Duodenal mucosa (tissue), 2 donors: ENCODE measurements around the gene ZNF148.

Experiments used
- H3K27ac ChIP-seq: one replicate; pipeline ENCODE4 v1.7.0; 2013; ENCODE audit warnings: low read depth, low read length
- H3K27me3 ChIP-seq, 2 donors: one replicate each; pipeline ENCODE4 v1.7.0; 2013; ENCODE audit warnings: low read length in 2 of 2, control low read depth in 1 of 2; ENCODE audit not compliant: insufficient read depth in 2 of 2, control insufficient read depth in 1 of 2
- H3K36me3 ChIP-seq, 2 donors: one replicate each; pipeline ENCODE4 v1.7.0; 2013; ENCODE audit warnings: low read length in 2 of 2, control low read depth in 1 of 2; ENCODE audit not compliant: insufficient read depth in 2 of 2, control insufficient read depth in 1 of 2
- H3K4me1 ChIP-seq, 2 donors: one replicate each; pipeline ENCODE4 v1.7.0; 2013; ENCODE audit warnings: low read length in 2 of 2, control low read depth in 1 of 2; ENCODE audit not compliant: insufficient read depth in 2 of 2, control insufficient read depth in 1 of 2
- H3K4me3 ChIP-seq, 2 donors: one replicate each; pipeline ENCODE4 v1.7.0; 2013; ENCODE audit warnings: low read length in 2 of 2, low read depth in 1 of 2
- H3K9ac ChIP-seq, 2 donors: one replicate each; pipeline ENCODE4 v1.7.0; 2013; ENCODE audit warnings: low read length in 2 of 2, low read depth in 1 of 2
- H3K9me3 ChIP-seq, 2 donors: one replicate each; pipeline ENCODE4 v1.7.0; 2013; ENCODE audit warnings: low read length in 2 of 2, control low read depth in 1 of 2; ENCODE audit not compliant: control insufficient read depth in 1 of 2

ZNF148 gene

GRCh38 chr3:125190786-125191185, 184.3 kb downstream of the ZNF148 start:
- H3K27ac ChIP-seq = no peak overlapping the region
- H3K36me3 ChIP-seq = peaks cover 0 to 32% of the 10 kb centered on the region in 2 donors
- no peaks in the 10 kb centered on the region for H3K9me3 ChIP-seq
- no peaks in the 10 kb centered on the region for H3K4me1 ChIP-seq
- H3K4me3 ChIP-seq = no peak overlapping the region
- H3K9ac ChIP-seq = no peak overlapping the region
- no peaks in the 10 kb centered on the region for H3K27me3 ChIP-seq

DNA sequence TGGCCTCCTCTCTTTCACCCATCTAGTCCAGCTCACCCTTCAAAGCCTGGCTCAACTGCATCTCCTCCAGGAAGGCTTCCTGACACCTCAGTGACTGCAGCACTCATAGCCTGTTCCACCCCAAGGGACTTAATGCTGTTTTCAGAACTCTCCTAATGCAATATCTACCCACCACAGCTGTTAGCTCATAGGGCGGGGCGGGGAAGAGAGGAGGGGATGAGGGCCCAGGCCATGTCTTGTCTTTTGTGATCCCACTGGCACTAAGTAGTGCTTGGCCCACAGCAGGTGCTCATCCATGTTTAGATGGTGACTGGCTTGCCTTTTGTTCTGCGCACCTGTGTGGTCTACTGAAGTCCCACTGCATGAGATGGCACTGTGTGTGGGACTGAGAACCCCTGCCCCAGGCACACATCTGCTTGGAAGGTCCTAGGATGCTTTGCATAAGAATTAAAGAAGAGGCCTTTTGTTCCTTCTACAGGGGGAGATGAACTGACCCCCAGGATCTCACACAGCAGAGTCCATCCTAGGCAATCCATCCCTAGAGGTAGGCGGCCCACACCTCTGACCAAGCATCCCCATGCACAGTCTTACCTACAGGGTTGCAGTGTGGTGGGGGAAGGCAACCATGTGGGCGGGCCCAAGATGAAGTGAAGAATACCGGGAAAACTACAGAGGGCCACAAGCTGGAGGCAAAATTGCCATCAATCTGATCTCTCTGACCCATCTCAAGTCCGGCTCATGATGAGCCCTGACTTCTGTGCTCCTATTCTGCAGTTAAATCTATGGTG, 185.6 kb downstream of the ZNF148 start:
- H3K4me1 ChIP-seq = no peaks in the 10 kb centered on the region
- H3K36me3 ChIP-seq = peaks cover 0 to 33% of the 10 kb centered on the region in 2 donors
- H3K9me3 ChIP-seq = no peaks in the 10 kb centered on the region
- H3K4me3 ChIP-seq = no peak overlapping the region
- no peak overlapping the region for H3K27ac ChIP-seq
- no peak overlapping the region for H3K9ac ChIP-seq
- no peaks in the 10 kb centered on the region for H3K27me3 ChIP-seq

- Histone ChIP-seq H3K27ac (no peak overlapping the region), H3K9ac (no peak overlapping the region), H3K4me3 (no peak overlapping the region), H3K36me3 (peaks cover 0 to 37% of the 10 kb centered on the region in 2 donors), H3K27me3 (no peaks in the 10 kb centered on the region), H3K9me3 (no peaks in the 10 kb centered on the region), H3K4me1 (no peaks in the 10 kb centered on the region)
These were observed 186.2 kb downstream of the ZNF148 start for GRCh38 chr3:125188955-125189354.

GRCh38 chr3:125187599-125187910, 187.6 kb downstream of the ZNF148 start:
- Histone ChIP-seq H3K36me3 (peaks cover 0 to 37% of the 10 kb centered on the region in 2 donors), H3K9me3 (no peaks in the 10 kb centered on the region), H3K4me1 (no peaks in the 10 kb centered on the region), H3K4me3 (no peak overlapping the region), H3K9ac (no peak overlapping the region), H3K27me3 (no peaks in the 10 kb centered on the region), H3K27ac (no peak overlapping the region)

DNA sequence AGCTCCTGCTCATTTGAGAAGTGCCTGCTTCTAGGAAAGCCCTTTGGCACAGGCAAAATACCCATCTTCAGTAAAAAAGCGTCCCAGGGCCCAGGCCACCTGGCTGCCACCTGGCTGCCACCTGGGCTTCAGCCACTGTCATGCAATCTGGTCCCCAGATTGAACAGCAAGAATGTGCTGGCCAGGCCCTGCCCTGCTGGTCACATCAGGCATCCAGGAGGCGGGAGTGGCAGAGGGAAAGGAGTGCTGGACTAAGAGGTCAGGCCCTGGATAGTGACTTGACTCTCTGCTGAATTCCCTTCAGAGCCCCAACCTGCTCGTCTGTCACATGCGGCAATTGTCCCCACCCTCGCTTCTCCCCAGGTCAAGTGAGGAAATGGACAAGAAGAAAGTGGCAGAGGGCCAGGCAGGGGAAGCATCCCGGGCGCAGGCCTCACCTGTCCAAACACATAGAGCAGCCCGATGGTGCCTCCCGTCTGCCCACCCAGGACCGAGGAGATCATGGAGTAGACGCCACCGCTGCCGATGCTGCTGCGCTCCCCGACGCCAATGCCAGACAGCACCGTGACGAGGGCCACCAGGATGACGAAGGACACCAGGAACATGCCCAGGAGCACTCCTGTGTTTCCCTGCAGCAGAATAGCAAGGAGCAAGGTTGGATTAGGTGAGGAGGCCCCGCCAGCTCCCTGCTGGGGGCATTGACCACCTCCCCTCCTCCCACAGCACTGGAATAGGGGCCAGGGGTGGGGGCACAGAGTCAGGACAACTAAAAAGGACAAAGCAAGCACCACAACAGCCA, 188.1 kb downstream of the ZNF148 start:
- Histone ChIP-seq H3K27ac (no peak overlapping the region), H3K4me1 (no peaks in the 10 kb centered on the region), H3K27me3 (no peaks in the 10 kb centered on the region), H3K36me3 (peaks cover 0 to 37% of the 10 kb centered on the region in 2 donors), H3K9ac (no peak overlapping the region), H3K9me3 (no peaks in the 10 kb centered on the region), H3K4me3 (no peak overlapping the region)

GRCh38 chr3:125186261-125186787, 188.8 kb downstream of the ZNF148 start:
- Histone ChIP-seq H3K27ac (no peak overlapping the region), H3K36me3 (peaks cover 0 to 37% of the 10 kb centered on the region in 2 donors), H3K9me3 (no peaks in the 10 kb centered on the region), H3K27me3 (no peaks in the 10 kb centered on the region), H3K4me1 (no peaks in the 10 kb centered on the region), H3K9ac (no peak overlapping the region), H3K4me3 (no peak overlapping the region)

GRCh38 chr3:125185805-125186204, 189.3 kb downstream of the ZNF148 start:
- Histone ChIP-seq H3K36me3 (peaks cover 0 to 37% of the 10 kb centered on the region in 2 donors), H3K27me3 (no peaks in the 10 kb centered on the region), H3K9ac (no peak overlapping the region), H3K4me3 (no peak overlapping the region), H3K27ac (no peak overlapping the region), H3K9me3 (no peaks in the 10 kb centered on the region), H3K4me1 (no peaks in the 10 kb centered on the region)

- H3K4me3 ChIP-seq = no peak overlapping the region
- H3K9ac ChIP-seq = no peak overlapping the region
- no peak overlapping the region for H3K27ac ChIP-seq
- no peaks in the 10 kb centered on the region for H3K9me3 ChIP-seq
- peaks cover 0 to 4% of the 10 kb centered on the region in 2 donors for H3K36me3 ChIP-seq
- no peaks in the 10 kb centered on the region for H3K4me1 ChIP-seq
- no peaks in the 10 kb centered on the region for H3K27me3 ChIP-seq
These were observed 195.3 kb downstream of the ZNF148 start for GRCh38 chr3:125179884-125180240.

GRCh38 chr3:125179143-125179883, 195.8 kb downstream of the ZNF148 start:
- no peaks in the 10 kb centered on the region for H3K27me3 ChIP-seq
- H3K9ac ChIP-seq = no peak overlapping the region
- no peak overlapping the region for H3K27ac ChIP-seq
- peaks cover 0 to 1% of the 10 kb centered on the region in 2 donors for H3K36me3 ChIP-seq
- H3K9me3 ChIP-seq = no peaks in the 10 kb centered on the region
- no peak overlapping the region for H3K4me3 ChIP-seq
- H3K4me1 ChIP-seq = no peaks in the 10 kb centered on the region

GRCh38 chr3:125177746-125178145, 197.4 kb downstream of the ZNF148 start:
- H3K27ac ChIP-seq = no peak overlapping the region
- no peak overlapping the region for H3K4me3 ChIP-seq
- H3K4me1 ChIP-seq = no peaks in the 10 kb centered on the region
- H3K9me3 ChIP-seq = no peaks in the 10 kb centered on the region
- H3K27me3 ChIP-seq = no peaks in the 10 kb centered on the region
- H3K9ac ChIP-seq = no peak overlapping the region
- no peaks in the 10 kb centered on the region for H3K36me3 ChIP-seq
